ENCODE measurements around the gene BARX2. TPM values are rescaled to one million over a fixed set of nuclear protein-coding genes. Genes with fewer than 3 reads are reported as not detected.

The BARX2 gene
- total RNA-seq, 1 experiment from 2014 or later, result 13.4 TPM

DNA sequence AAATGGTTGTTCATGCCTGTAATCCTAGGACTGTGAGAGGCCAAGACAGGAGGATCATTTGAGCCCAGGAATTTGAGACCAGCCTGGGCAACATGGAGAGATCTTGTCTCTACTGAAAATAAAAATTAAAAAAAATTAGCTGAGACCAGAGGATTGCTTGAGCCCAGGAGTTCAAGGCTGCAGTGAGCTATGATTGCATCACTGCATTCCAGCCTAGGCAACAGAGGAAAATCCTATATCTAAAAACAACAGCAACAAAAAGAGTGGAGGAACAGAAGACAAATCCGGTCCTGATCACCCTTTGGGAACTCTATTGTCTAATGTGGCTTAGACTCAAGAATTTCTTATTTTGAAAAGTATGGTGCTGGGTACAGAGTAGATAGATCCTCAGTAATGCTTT lies 17.3 kb downstream of the BARX2 start:
- H2AFZ ChIP-seq, result no peak overlapping the region
- intact Hi-C loops (cut with micrococcal nuclease; ENCODE audit: unreplicated experiment), result no loop called here
- H3K36me3 ChIP-seq (ENCODE audit: low read depth), result no peaks in the 10 kb centered on the region
- no peaks in the 10 kb centered on the region for H3K9me3 ChIP-seq (ENCODE audit: insufficient read depth, low read depth)
- no peak overlapping the region for H3K27ac ChIP-seq
- no peak overlapping the region for H3K4me3 ChIP-seq
- H3K27me3 ChIP-seq (ENCODE audit: insufficient read depth, low read depth), result no peaks in the 10 kb centered on the region
- BruUV-seq (replicated peaks), result no TSS peak
- DNase-seq, result no peak
- H3K4me2 ChIP-seq, result no peak overlapping the region
- peaks cover 9% of the 10 kb centered on the region for H3K4me1 ChIP-seq (replicated peaks; ENCODE audit: insufficient read depth)
- no peaks in the 10 kb centered on the region for H3K9me2 ChIP-seq (ENCODE audit: insufficient read depth)
- peaks cover 62% of the 10 kb centered on the region for H3K79me2 ChIP-seq (ENCODE audit: low read depth)
- H3F3A ChIP-seq (ENCODE audit: insufficient read depth, low read depth), result no peaks in the 10 kb centered on the region; the same call in 1 of the 2 replicates
- ChIA-PET CTCF (interaction anchor here (0.7 kb wide), 1 partner anchor 351 kb away, joined by 3 read pairs; no protein-coding TSS in a partner anchor), POLR2A (ENCODE audit: unreplicated experiment) (no interaction called here)
- no peaks in the 10 kb centered on the region for H4K20me1 ChIP-seq (ENCODE audit: insufficient read depth)
- TF ChIP-seq EZH2 (IDR thresholded peaks at IDR 0.05; ENCODE audit: low read depth), result no peak
- TF ChIP-seq, protein P1, sequence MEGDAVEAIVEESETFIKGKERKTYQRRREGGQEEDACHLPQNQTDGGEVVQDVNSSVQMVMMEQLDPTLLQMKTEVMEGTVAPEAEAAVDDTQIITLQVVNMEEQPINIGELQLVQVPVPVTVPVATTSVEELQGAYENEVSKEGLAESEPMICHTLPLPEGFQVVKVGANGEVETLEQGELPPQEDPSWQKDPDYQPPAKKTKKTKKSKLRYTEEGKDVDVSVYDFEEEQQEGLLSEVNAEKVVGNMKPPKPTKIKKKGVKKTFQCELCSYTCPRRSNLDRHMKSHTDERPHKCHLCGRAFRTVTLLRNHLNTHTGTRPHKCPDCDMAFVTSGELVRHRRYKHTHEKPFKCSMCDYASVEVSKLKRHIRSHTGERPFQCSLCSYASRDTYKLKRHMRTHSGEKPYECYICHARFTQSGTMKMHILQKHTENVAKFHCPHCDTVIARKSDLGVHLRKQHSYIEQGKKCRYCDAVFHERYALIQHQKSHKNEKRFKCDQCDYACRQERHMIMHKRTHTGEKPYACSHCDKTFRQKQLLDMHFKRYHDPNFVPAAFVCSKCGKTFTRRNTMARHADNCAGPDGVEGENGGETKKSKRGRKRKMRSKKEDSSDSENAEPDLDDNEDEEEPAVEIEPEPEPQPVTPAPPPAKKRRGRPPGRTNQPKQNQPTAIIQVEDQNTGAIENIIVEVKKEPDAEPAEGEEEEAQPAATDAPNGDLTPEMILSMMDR (conservative IDR thresholded peaks at IDR 0.05), result no peak

- H3K27ac ChIP-seq, result no peak overlapping the region
- H3K9me3 ChIP-seq (ENCODE audit: insufficient read depth, low read depth), result no peaks in the 10 kb centered on the region
- peaks cover 59% of the 10 kb centered on the region for H3K79me2 ChIP-seq (ENCODE audit: low read depth)
- no peaks in the 10 kb centered on the region for H3K27me3 ChIP-seq (ENCODE audit: insufficient read depth, low read depth)
- H3K36me3 ChIP-seq (ENCODE audit: low read depth), result no peaks in the 10 kb centered on the region
- TF ChIP-seq EZH2 (IDR thresholded peaks at IDR 0.05; ENCODE audit: low read depth), result no peak
- TF ChIP-seq, protein P1 (conservative IDR thresholded peaks at IDR 0.05), result no peak
- no peak overlapping the region for H3K4me2 ChIP-seq
- peaks cover 9% of the 10 kb centered on the region for H3K4me1 ChIP-seq (replicated peaks; ENCODE audit: insufficient read depth)
- no peaks in the 10 kb centered on the region for H4K20me1 ChIP-seq (ENCODE audit: insufficient read depth)
- intact Hi-C loops (cut with micrococcal nuclease; ENCODE audit: unreplicated experiment), result no loop called here
- no peak for DNase-seq
- ChIA-PET POLR2A (ENCODE audit: unreplicated experiment) (no interaction called here), CTCF (no interaction called here)
- H3K9me2 ChIP-seq (ENCODE audit: insufficient read depth), result no peaks in the 10 kb centered on the region
- H3K4me3 ChIP-seq, result no peak overlapping the region
- no peak overlapping the region for H2AFZ ChIP-seq
- no TSS peak for BruUV-seq (replicated peaks)
- no peaks in the 10 kb centered on the region; the same call in 1 of the 2 replicates for H3F3A ChIP-seq (ENCODE audit: insufficient read depth, low read depth)
Measured at GRCh38 chr11:129394709-129395108, 19.1 kb downstream of the BARX2 start.

GRCh38 chr11:129395432-129395831 lies 19.8 kb downstream of the BARX2 start:
- BruUV-seq (replicated peaks), result no TSS peak
- H3K79me2 ChIP-seq (ENCODE audit: low read depth), result peaks cover 66% of the 10 kb centered on the region
- intact Hi-C loops (cut with micrococcal nuclease; ENCODE audit: unreplicated experiment), result no loop called here
- ChIA-PET POLR2A (ENCODE audit: unreplicated experiment) (no interaction called here), CTCF (no interaction called here)
- no peak overlapping the region for H3K4me3 ChIP-seq
- H3K4me2 ChIP-seq, result no peak overlapping the region
- no peaks in the 10 kb centered on the region for H3K36me3 ChIP-seq (ENCODE audit: low read depth)
- no peaks in the 10 kb centered on the region for H3K9me2 ChIP-seq (ENCODE audit: insufficient read depth)
- H2AFZ ChIP-seq, result no peak overlapping the region
- no peaks in the 10 kb centered on the region for H4K20me1 ChIP-seq (ENCODE audit: insufficient read depth)
- DNase-seq, result no peak
- peaks cover 9% of the 10 kb centered on the region for H3K4me1 ChIP-seq (replicated peaks; ENCODE audit: insufficient read depth)
- no peaks in the 10 kb centered on the region for H3K9me3 ChIP-seq (ENCODE audit: insufficient read depth, low read depth)
- TF ChIP-seq EZH2 (IDR thresholded peaks at IDR 0.05; ENCODE audit: low read depth), result no peak
- TF ChIP-seq, protein P1 (conservative IDR thresholded peaks at IDR 0.05), result no peak
- H3F3A ChIP-seq (ENCODE audit: insufficient read depth, low read depth), result no peaks in the 10 kb centered on the region; the same call in 1 of the 2 replicates
- no peak overlapping the region for H3K27ac ChIP-seq
- H3K27me3 ChIP-seq (ENCODE audit: insufficient read depth, low read depth), result no peaks in the 10 kb centered on the region

All from PC-9 (cell line).